Aorta (tissue), 5 donors: ENCODE data around the gene DMBX1. TPM values are rescaled to one million over a fixed set of nuclear protein-coding genes. Genes with fewer than 3 reads are reported as not detected.

Experiments
- ATAC-seq: fragments of 200-7000 bp; cut with Tn5 transposase; one replicate; pipeline ENCODE4 v1.9.1; 2022; ENCODE audit warnings: moderate library complexity; ENCODE audit not compliant: low FRiP score
- DNase-seq, 2 donors: peaks; one replicate each; pipeline ENCODE4 v3.0.0-alpha.2; 2020
- H3K27ac ChIP-seq, 2 donors: one replicate each; pipeline ENCODE4 v1.5.1; 2013; ENCODE audit warnings: low read length in 2 of 2, mild to moderate bottlenecking in 2 of 2, moderate library complexity in 2 of 2, control low read depth in 1 of 2, inconsistent platforms in 1 of 2, low read depth in 1 of 2
- H3K27me3 ChIP-seq, 2 donors: one replicate each; pipeline ENCODE4 v1.6.1; 2013; ENCODE audit warnings: control low read depth in 1 of 2, low read length in 1 of 2, mild to moderate bottlenecking in 1 of 2, moderate library complexity in 1 of 2; ENCODE audit not compliant: insufficient read depth in 2 of 2, control insufficient read depth in 1 of 2
- H3K36me3 ChIP-seq, 2 donors: one replicate each; pipeline ENCODE4 v1.6.1; 2013; ENCODE audit warnings: control low read depth in 1 of 2, low read length in 1 of 2, mild to moderate bottlenecking in 1 of 2; ENCODE audit not compliant: insufficient read depth in 2 of 2, control insufficient read depth in 1 of 2
- H3K4me1 ChIP-seq, 2 donors: one replicate each; pipeline ENCODE4 v1.6.1; 2013; ENCODE audit warnings: low read length in 2 of 2, control low read depth in 1 of 2, mild to moderate bottlenecking in 1 of 2, moderate library complexity in 1 of 2; ENCODE audit not compliant: insufficient read depth in 2 of 2, control insufficient read depth in 1 of 2
- H3K4me3 ChIP-seq, 2 donors: one replicate each; pipeline ENCODE4 v1.5.1; 2013; ENCODE audit warnings: low read length in 2 of 2, control low read depth in 1 of 2, mild to moderate bottlenecking in 1 of 2
- H3K9me3 ChIP-seq: one replicate; pipeline ENCODE4 v1.6.1; 2013; ENCODE audit warnings: mild to moderate bottlenecking, low read length; ENCODE audit not compliant: control insufficient read depth
- WGBS, 2 donors: extraction: QIAGEN DNeasy Blood & Tissue Kit; methylation state at CpG; one replicate each; pipeline ENCODE4 v1.1.7; 2013; 5-methylcytosine and 5-hydroxymethylcytosine counted together
- intact Hi-C, 2 donors: fragments of 100-400 bp; cut with DNase I; formaldehyde crosslinking; loops; one replicate each; pipeline versions ENCODE4 v1.14.2 to v1.15.0; 2022
- polyA plus RNA-seq, 2 donors: library from polyadenylated mRNA; stranded (reverse); fragments of 200-250 nt; gene quantifications; one replicate each; pipeline ENCODE4 v1.2.3, GENCODE V29; 2013
- total RNA-seq, 2 donors: library from RNA; stranded (reverse); fragmentation: NEBNext Ultra II Directional; extraction: Animal tissue kit (Norgen Biotek cat#: 25700); gene quantifications; one replicate each; pipeline ENCODE4 v1.2.1, GENCODE V29; 2021
- donor health status: healthy with polysubstance abuse.
- donor health status: Bipolar disorder and iron deficiency.
- donor health status: DM: no; HTN: no; CAD: no.
- donor health status: DM: no; HTN: no; CAD: no.
- donor health status: DM: yes; HTN: yes; CAD: no.

The DMBX1 gene
- total and polyA plus RNA-seq, 4 donors = 0.38 TPM; not detected in 3

- Histone ChIP-seq H3K9me3 (no peaks in the 10 kb centered on the region), H3K27ac (no peak overlapping the region), H3K4me3 (no peak overlapping the region), H3K36me3 (no peaks in the 10 kb centered on the region), H3K27me3 (no peaks in the 10 kb centered on the region), H3K4me1 (no peaks in the 10 kb centered on the region)
- WGBS, 2 donors = 5 to 6% methylated on average over 74 to 76 of the region's 76 CpGs
- no peak for ATAC-seq
- intact Hi-C loops = loop anchor here (10.0 kb wide), 1 partner anchor 276 kb away; no protein-coding TSS in a partner anchor
- DNase-seq = peak in 1 of 2 donors; percentile 78
Observed at GRCh38 chr1:46448109-46448911, 41.3 kb upstream of the DMBX1 start.

- 86 to 87% methylated on average over 6 of the region's 6 CpGs for WGBS, 2 donors
- Histone ChIP-seq H3K27me3 (no peaks in the 10 kb centered on the region), H3K4me3 (no peak overlapping the region), H3K36me3 (no peaks in the 10 kb centered on the region), H3K9me3 (no peaks in the 10 kb centered on the region), H3K4me1 (no peaks in the 10 kb centered on the region), H3K27ac (no peak overlapping the region)
- DNase-seq (no peak), ATAC-seq (no peak)
- intact Hi-C loops = loop anchor here (10.0 kb wide), 1 partner anchor 275 kb away; no protein-coding TSS in a partner anchor
Observed at GRCh38 chr1:46449223-46450159, 40.1 kb upstream of the DMBX1 start.

GRCh38 chr1:46450160-46450517 lies 39.5 kb upstream of the DMBX1 start:
- Histone ChIP-seq H3K36me3 (no peaks in the 10 kb centered on the region), H3K4me3 (no peak overlapping the region), H3K9me3 (no peaks in the 10 kb centered on the region), H3K4me1 (no peaks in the 10 kb centered on the region), H3K27ac (no peak overlapping the region), H3K27me3 (no peaks in the 10 kb centered on the region)
- intact Hi-C loops = no loop called here
- DNase-seq (no peak), ATAC-seq (no peak)
- 93 to 96% methylated on average over 1 of the region's 1 CpG for WGBS, 2 donors

GRCh38 chr1:46451948-46452930 lies 37.4 kb upstream of the DMBX1 start:
- Histone ChIP-seq H3K4me3 (no peak overlapping the region), H3K27me3 (no peaks in the 10 kb centered on the region), H3K9me3 (no peaks in the 10 kb centered on the region), H3K4me1 (no peaks in the 10 kb centered on the region), H3K36me3 (no peaks in the 10 kb centered on the region), H3K27ac (no peak overlapping the region)
- DNase-seq (no peak), ATAC-seq (no peak)
- intact Hi-C loops = no loop called here
- WGBS, 2 donors = 85 to 89% methylated on average over 5 of the region's 5 CpGs

GRCh38 chr1:46452931-46453325 lies 36.7 kb upstream of the DMBX1 start:
- no peaks in the 10 kb centered on the region for H3K9me3 ChIP-seq
- 67 to 69% methylated on average over 15 of the region's 15 CpGs for WGBS, 2 donors
- DNase-seq (no peak), ATAC-seq (no peak)
- intact Hi-C loops = no loop called here
- no peaks in the 10 kb centered on the region for H3K4me1 ChIP-seq
- no peak overlapping the region for H3K27ac ChIP-seq
- H3K27me3 ChIP-seq = no peaks in the 10 kb centered on the region
- H3K36me3 ChIP-seq = no peaks in the 10 kb centered on the region
- no peak overlapping the region for H3K4me3 ChIP-seq

- H3K27me3 ChIP-seq = no peaks in the 10 kb centered on the region
- no peak for ATAC-seq
Observed at GRCh38 chr1:46453449-46453848, 36.2 kb upstream of the DMBX1 start.

GRCh38 chr1:46455951-46456350 lies 33.7 kb upstream of the DMBX1 start:
- intact Hi-C loops = no loop called here
- no peaks in the 10 kb centered on the region for H3K9me3 ChIP-seq
- no peak for DNase-seq
- WGBS, 2 donors = 90% methylated on average over 27 of the region's 27 CpGs
- no peak for ATAC-seq
- H3K4me3 ChIP-seq = no peak overlapping the region
- H3K36me3 ChIP-seq = no peaks in the 10 kb centered on the region
- no peaks in the 10 kb centered on the region for H3K4me1 ChIP-seq
- no peaks in the 10 kb centered on the region for H3K27me3 ChIP-seq
- H3K27ac ChIP-seq = no peak overlapping the region

More at GRCh38 chr1:46453449-46453848, 36.2 kb upstream of the DMBX1 start:
- no peaks in the 10 kb centered on the region for H3K4me1 ChIP-seq
- H3K9me3 ChIP-seq = no peaks in the 10 kb centered on the region
- no peak overlapping the region for H3K27ac ChIP-seq
- no peak overlapping the region for H3K4me3 ChIP-seq
- DNase-seq = no peak
- WGBS, 2 donors = 66 to 69% methylated on average over 4 of the region's 4 CpGs
- no peaks in the 10 kb centered on the region for H3K36me3 ChIP-seq
- intact Hi-C loops = no loop called here

- Histone ChIP-seq H3K4me3 (no peak overlapping the region), H3K27ac (no peak overlapping the region), H3K27me3 (no peaks in the 10 kb centered on the region), H3K9me3 (no peaks in the 10 kb centered on the region), H3K4me1 (no peaks in the 10 kb centered on the region), H3K36me3 (no peaks in the 10 kb centered on the region)
- no peak for DNase-seq
- no peak for ATAC-seq
- WGBS, 2 donors = 80 to 85% methylated on average over 5 of the region's 5 CpGs
- intact Hi-C loops = no loop called here
Observed at GRCh38 chr1:46456411-46456963, 33.1 kb upstream of the DMBX1 start.
